Measurements from ENCODE around the gene KLHL29. TPM values are rescaled to one million over a fixed set of nuclear protein-coding genes. Genes with fewer than 3 reads are reported as not detected.

The KLHL29 gene
- total RNA-seq, 4 donors from 2014 or later = 39.6 to 52.0 (median 40.4) TPM

- no peaks in the 10 kb centered on the region for H3K27me3 ChIP-seq
- peak overlapping the region; percentile 59 to 87 (median 81) for H3K27ac ChIP-seq
- WGBS, 2 donors = 47% methylated on average over 10 of the region's 10 CpGs
- TF ChIP-seq CTCF (IDR thresholded peaks at IDR 0.05) = no peak
- TF ChIP-seq EP300 (IDR thresholded peaks at IDR 0.05) = no peak
- no peak for TF ChIP-seq POLR2A (IDR thresholded peaks at IDR 0.05)
- no peaks in the 10 kb centered on the region for H3K9me3 ChIP-seq
- H3K4me3 ChIP-seq = no peak overlapping the region
- peaks cover 0 to 72% (median 36%) of the 10 kb centered on the region in 4 donors for H3K4me1 ChIP-seq
- DNase-seq (ENCODE audit: low spot score in 2 of 2) = no peak
- no peaks in the 10 kb centered on the region for H3K36me3 ChIP-seq
Measured at GRCh38 chr2:23453836-23454460, 69.0 kb downstream of the KLHL29 start.

DNA sequence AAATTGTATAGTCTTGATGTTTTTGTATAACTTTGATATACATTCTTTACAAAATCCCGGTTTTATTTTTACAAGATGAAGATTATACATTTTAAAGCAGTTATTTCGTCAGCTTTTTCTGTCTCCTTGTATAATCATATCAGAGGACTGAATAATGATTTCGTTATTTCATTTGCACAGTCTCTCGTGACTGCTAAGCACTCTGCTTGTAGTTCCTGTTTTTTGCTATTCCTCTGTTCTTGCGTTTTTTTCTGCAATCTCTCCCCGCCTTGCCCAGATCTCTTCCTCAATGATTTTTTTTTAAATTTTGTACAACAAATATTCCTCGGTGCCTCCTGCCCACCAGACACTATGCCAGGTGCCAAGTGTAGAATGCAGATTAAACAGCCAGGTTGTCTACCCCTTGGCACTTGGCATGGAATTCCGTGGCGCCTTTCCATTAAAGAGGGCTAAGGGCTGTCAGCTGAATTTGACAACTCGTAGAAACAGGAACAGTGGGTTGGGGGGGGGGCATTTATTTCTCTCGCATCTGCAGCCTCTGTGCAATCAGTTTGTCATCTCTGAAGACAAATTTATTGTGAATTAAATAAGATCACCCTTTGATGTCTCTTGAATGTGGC is 69.6 kb downstream of the KLHL29 start:
- WGBS, 2 donors = 46 to 49% methylated on average over 11 of the region's 11 CpGs
- no peak for DNase-seq (ENCODE audit: low spot score in 2 of 2)
- Histone ChIP-seq H3K4me3 (no peak overlapping the region), H3K36me3 (no peaks in the 10 kb centered on the region), H3K27ac (peak overlapping the region; percentile 59 to 87 (median 81)), H3K27me3 (no peaks in the 10 kb centered on the region), H3K9me3 (no peaks in the 10 kb centered on the region), H3K4me1 (peaks cover 0 to 68% (median 30%) of the 10 kb centered on the region in 4 donors)
- TF ChIP-seq EP300 (IDR thresholded peaks at IDR 0.05) = peak in 1 of 2 donors; percentile 49
- TF ChIP-seq POLR2A (IDR thresholded peaks at IDR 0.05) = no peak

GRCh38 chr2:23456396-23456795 is 71.4 kb downstream of the KLHL29 start:
- no peak for TF ChIP-seq CTCF (IDR thresholded peaks at IDR 0.05)
- TF ChIP-seq POLR2A (IDR thresholded peaks at IDR 0.05) = no peak
- TF ChIP-seq EP300 (IDR thresholded peaks at IDR 0.05) = no peak
- H3K4me3 ChIP-seq = no peak overlapping the region
- DNase-seq (ENCODE audit: low spot score in 2 of 2) = no peak
- 92 to 96% methylated on average over 17 of the region's 17 CpGs for WGBS, 2 donors
- H3K4me1 ChIP-seq = peaks cover 0 to 67% (median 22%) of the 10 kb centered on the region in 4 donors
- H3K9me3 ChIP-seq = no peaks in the 10 kb centered on the region
- H3K27ac ChIP-seq = peak overlapping the region in 1 of 4 donors; percentile 57
- H3K27me3 ChIP-seq = no peaks in the 10 kb centered on the region
- H3K36me3 ChIP-seq = no peaks in the 10 kb centered on the region

GRCh38 chr2:23456881-23457760 is 72.1 kb downstream of the KLHL29 start:
- Histone ChIP-seq H3K9me3 (no peaks in the 10 kb centered on the region), H3K36me3 (no peaks in the 10 kb centered on the region), H3K4me3 (no peak overlapping the region), H3K27me3 (no peaks in the 10 kb centered on the region), H3K4me1 (peaks cover 0 to 67% (median 21%) of the 10 kb centered on the region in 4 donors), H3K27ac (peak overlapping the region in 3 of 4 donors; percentile 10 to 57 (median 36))
- 87 to 91% methylated on average over 17 to 20 of the region's 20 CpGs for WGBS, 2 donors
- no peak for TF ChIP-seq POLR2A (IDR thresholded peaks at IDR 0.05)
- no peak for TF ChIP-seq EP300 (IDR thresholded peaks at IDR 0.05)
- no peak for TF ChIP-seq CTCF (IDR thresholded peaks at IDR 0.05)
- no peak for DNase-seq (ENCODE audit: low spot score in 2 of 2)

- WGBS, 2 donors = 75 to 77% methylated on average over 13 of the region's 13 CpGs
- Histone ChIP-seq H3K4me1 (peaks cover 0 to 57% (median 13%) of the 10 kb centered on the region in 4 donors), H3K27ac (peak overlapping the region in 3 of 4 donors; percentile 0 to 51 (median 36)), H3K27me3 (no peaks in the 10 kb centered on the region), H3K4me3 (no peak overlapping the region), H3K9me3 (no peaks in the 10 kb centered on the region), H3K36me3 (no peaks in the 10 kb centered on the region)
- TF ChIP-seq CTCF (IDR thresholded peaks at IDR 0.05) (no peak), EP300 (IDR thresholded peaks at IDR 0.05) (peak in 1 of 2 donors; percentile 16)
- DNase-seq (ENCODE audit: low spot score in 2 of 2) = no peak
Measured at GRCh38 chr2:23457990-23458682, 73.2 kb downstream of the KLHL29 start.

Measured in tibial nerve (tissue), 4 donors.